GM19397 (cell line): ENCODE data around the gene CAPN2.
"Not testable (repeated sequence)": the region's sequence is repeated elsewhere in the genome, so short reads cannot be mapped to it uniquely, and the experiment has no call there.

Source experiments
- ATAC-seq: cut with Tn5 transposase; IDR thresholded peaks from one replicate; pipeline ENCODE4 v1.9.1; 2021; ENCODE audit warnings: mild to moderate bottlenecking, moderate library complexity; ENCODE audit not compliant: unreplicated experiment

CAPN2 gene

GRCh38 chr1:223784541-223784940 lies 72.2 kb downstream of the CAPN2 start:
- ATAC-seq, result no peak

- no peak for ATAC-seq
Measured at GRCh38 chr1:223785808-223786207, 73.5 kb downstream of the CAPN2 start.

- no peak for ATAC-seq
Measured at GRCh38 chr1:223788746-223789415, 76.5 kb downstream of the CAPN2 start.

- no peak for ATAC-seq
Measured at GRCh38 chr1:223792046-223792445, 79.7 kb downstream of the CAPN2 start.

- ATAC-seq, result no peak
Measured at GRCh38 chr1:223793716-223794115, 81.4 kb downstream of the CAPN2 start.

GRCh38 chr1:223794136-223794880 lies 82.0 kb downstream of the CAPN2 start:
- no peak for ATAC-seq

GRCh38 chr1:223796210-223796609 lies 83.9 kb downstream of the CAPN2 start:
- ATAC-seq, result no peak

GRCh38 chr1:223802032-223802431 lies 89.7 kb downstream of the CAPN2 start:
- no peak for ATAC-seq

- ATAC-seq, result no peak
Measured at GRCh38 chr1:223802602-223803001, 90.3 kb downstream of the CAPN2 start.

- no peak for ATAC-seq
Measured at GRCh38 chr1:223803211-223803610, 90.9 kb downstream of the CAPN2 start.

GRCh38 chr1:223809905-223810304 lies 97.6 kb downstream of the CAPN2 start:
- ATAC-seq, result not testable (repeated sequence)

GRCh38 chr1:223810586-223810985 lies 98.2 kb downstream of the CAPN2 start:
- ATAC-seq, result no peak

- no peak for ATAC-seq
Measured at GRCh38 chr1:223811634-223812101, 99.3 kb downstream of the CAPN2 start.

- ATAC-seq, result no peak
Measured at GRCh38 chr1:223813645-223814044, 101.3 kb downstream of the CAPN2 start.

- ATAC-seq, result no peak
Measured at GRCh38 chr1:223815020-223815853, 102.9 kb downstream of the CAPN2 start.

- no peak for ATAC-seq
Measured at GRCh38 chr1:223815865-223816264, 103.5 kb downstream of the CAPN2 start.

GRCh38 chr1:223817265-223817664 lies 104.9 kb downstream of the CAPN2 start:
- not testable (repeated sequence) for ATAC-seq

GRCh38 chr1:223819730-223820514 lies 107.6 kb downstream of the CAPN2 start:
- ATAC-seq, result no peak

GRCh38 chr1:223820515-223820858 lies 108.1 kb downstream of the CAPN2 start:
- no peak for ATAC-seq

GRCh38 chr1:223820971-223821370 lies 108.6 kb downstream of the CAPN2 start:
- ATAC-seq, result no peak

- no peak for ATAC-seq
Measured at GRCh38 chr1:223824287-223824686, 111.9 kb downstream of the CAPN2 start.
